PC-9 (cell line): ENCODE results near the gene ST7. TPM values are rescaled to one million over a fixed set of nuclear protein-coding genes. Genes with fewer than 3 reads are reported as not detected.

Experiments used
- BruUV-seq: library from RNA; stranded (reverse); fragments of 400-500 nt; replicated peaks from 2 replicates; lab custom pipeline; 2021; lab: Mats Ljungman, UMichigan
- CTCF ChIA-PET: fragments of 300-600 bp; sonication (Branson Sonifier 250); formaldehyde crosslinking; loops from one replicate; lab custom pipeline; 2022; ENCODE audit warnings: antibody characterized with exemption; lab: Charles Lee
- POLR2A ChIA-PET: fragments of 300-600 bp; sonication (Branson Sonifier 250); formaldehyde crosslinking; loops from one replicate; lab custom pipeline; 2022; ENCODE audit warnings: antibody characterized with exemption; ENCODE audit not compliant: unreplicated experiment; lab: Charles Lee
- DNase-seq, 2 experiments: peaks; one replicate each; pipeline versions ENCODE4 v3.0.0 to v3.0.0-alpha.2; 2015 to 2022; ENCODE audit warnings: mixed read lengths in 1 of 2
- H2AFZ ChIP-seq: fragments of 200-600 bp; sonication (generic); 2 replicates; pipeline ENCODE4 v1.8.1; 2017; ENCODE audit warnings: antibody characterized with exemption
- H3F3A ChIP-seq: fragments of 200-600 bp; sonication (generic); 2 replicates; pipeline ENCODE4 v1.8.1; 2017; ENCODE audit warnings: antibody characterized with exemption, mild to moderate bottlenecking, low read depth; ENCODE audit not compliant: insufficient read depth
- H3K27ac ChIP-seq: fragments of 200-600 bp; sonication (generic); 2 replicates; pipeline ENCODE4 v1.6.1; 2016; ENCODE audit warnings: mixed run types
- H3K27me3 ChIP-seq: fragments of 200-600 bp; sonication (generic); 2 replicates; pipeline ENCODE4 v1.6.1; 2016; ENCODE audit warnings: low read depth, mixed run types; ENCODE audit not compliant: insufficient read depth
- H3K36me3 ChIP-seq: fragments of 200-600 bp; sonication (generic); 2 replicates; pipeline ENCODE4 v1.6.1; 2016; ENCODE audit warnings: low read depth, mixed run types
- H3K4me1 ChIP-seq: fragments of 200-600 bp; sonication (generic); replicated peaks from 2 replicates; pipeline ENCODE4 v1.6.1; 2016; ENCODE audit warnings: mixed run types; ENCODE audit not compliant: insufficient read depth
- H3K4me2 ChIP-seq: fragments of 200-600 bp; sonication (generic); 2 replicates; pipeline ENCODE4 v1.6.1; 2017; ENCODE audit warnings: mixed run types
- H3K4me3 ChIP-seq: fragments of 200-600 bp; sonication (generic); 2 replicates; pipeline ENCODE4 v1.6.1; 2016; ENCODE audit warnings: mixed run types
- H3K79me2 ChIP-seq: fragments of 200-600 bp; sonication (generic); 2 replicates; pipeline ENCODE4 v1.6.1; 2017; ENCODE audit warnings: low read depth, mixed run types
- H3K9me2 ChIP-seq: fragments of 200-600 bp; sonication (generic); 2 replicates; pipeline ENCODE4 v1.8.1; 2017; ENCODE audit warnings: mild to moderate bottlenecking; ENCODE audit not compliant: insufficient read depth
- H3K9me3 ChIP-seq: fragments of 200-600 bp; sonication (generic); 2 replicates; pipeline ENCODE4 v1.8.1; 2016; ENCODE audit warnings: low read depth; ENCODE audit not compliant: insufficient read depth
- H4K20me1 ChIP-seq: fragments of 200-600 bp; sonication (generic); 2 replicates; pipeline ENCODE4 v1.8.1; 2017; ENCODE audit not compliant: insufficient read depth
- CTCF ChIP-seq: fragments of 200-600 bp; sonication (generic); conservative IDR thresholded peaks from 2 replicates; pipeline ENCODE4 v1.6.1; 2017; ENCODE audit warnings: mixed run types, antibody characterized with exemption, mild to moderate bottlenecking, moderate library complexity
- EZH2 ChIP-seq: fragments of 200-600 bp; sonication (generic); IDR thresholded peaks from 2 replicates; pipeline ENCODE4 v1.8.0; 2017; ENCODE audit warnings: antibody characterized with exemption, low read depth
- intact Hi-C: fragments of 100-400 bp; cut with micrococcal nuclease; formaldehyde crosslinking; loops from one replicate; pipeline ENCODE4 v1.10.0; 2022; ENCODE audit not compliant: unreplicated experiment
- total RNA-seq: library from RNA; stranded (reverse); gene quantifications from 2 replicates; pipeline ENCODE4 v1.2.3, GENCODE V29; 2021

Gene ST7
- total RNA-seq, 1 experiment from 2014 or later: 25.8 TPM

GRCh38 chr7:117113871-117114270 is 160.6 kb downstream of the ST7 start:
- H3K9me3 ChIP-seq: no peaks in the 10 kb centered on the region
- H3K27ac ChIP-seq: no peak overlapping the region
- BruUV-seq: no TSS peak
- ChIA-PET CTCF (no interaction called here), POLR2A (no interaction called here)
- no peaks in the 10 kb centered on the region for H3K4me1 ChIP-seq
- no peak for DNase-seq
- H3K4me2 ChIP-seq: no peak overlapping the region
- H3K79me2 ChIP-seq: no peaks in the 10 kb centered on the region
- H3K36me3 ChIP-seq: no peaks in the 10 kb centered on the region
- no peaks in the 10 kb centered on the region; the same call in 1 of the 2 replicates for H3K9me2 ChIP-seq
- no peaks in the 10 kb centered on the region for H3F3A ChIP-seq
- H2AFZ ChIP-seq: no peak overlapping the region
- H3K27me3 ChIP-seq: no peaks in the 10 kb centered on the region
- intact Hi-C loops: no loop called here
- no peak for TF ChIP-seq EZH2
- TF ChIP-seq CTCF: no peak
- no peaks in the 10 kb centered on the region for H4K20me1 ChIP-seq
- no peak overlapping the region for H3K4me3 ChIP-seq

GRCh38 chr7:117114272-117114671 is 161.0 kb downstream of the ST7 start:
- no peaks in the 10 kb centered on the region for H3F3A ChIP-seq
- H2AFZ ChIP-seq: no peak overlapping the region
- H3K27ac ChIP-seq: no peak overlapping the region
- no peak overlapping the region for H3K4me2 ChIP-seq
- BruUV-seq: no TSS peak
- H3K4me1 ChIP-seq: no peaks in the 10 kb centered on the region
- DNase-seq: no peak
- no peaks in the 10 kb centered on the region for H3K79me2 ChIP-seq
- H3K4me3 ChIP-seq: no peak overlapping the region
- H3K27me3 ChIP-seq: no peaks in the 10 kb centered on the region
- no peaks in the 10 kb centered on the region for H4K20me1 ChIP-seq
- H3K36me3 ChIP-seq: no peaks in the 10 kb centered on the region
- H3K9me2 ChIP-seq: no peaks in the 10 kb centered on the region; the same call in 1 of the 2 replicates
- intact Hi-C loops: no loop called here
- POLR2A ChIA-PET: no interaction called here
- CTCF ChIA-PET: no interaction called here
- no peaks in the 10 kb centered on the region for H3K9me3 ChIP-seq
- TF ChIP-seq CTCF (no peak), EZH2 (no peak)

- intact Hi-C loops: no loop called here
- CTCF ChIA-PET: no interaction called here
- TF ChIP-seq CTCF (no peak), EZH2 (no peak)
- Histone ChIP-seq H2AFZ (no peak overlapping the region), H3K36me3 (no peaks in the 10 kb centered on the region), H3K9me2 (no peaks in the 10 kb centered on the region; the same call in 1 of the 2 replicates), H3K27me3 (no peaks in the 10 kb centered on the region), H4K20me1 (no peaks in the 10 kb centered on the region), H3K9me3 (no peaks in the 10 kb centered on the region), H3K4me1 (no peaks in the 10 kb centered on the region), H3K4me3 (no peak overlapping the region), H3K4me2 (no peak overlapping the region), H3K79me2 (no peaks in the 10 kb centered on the region), H3K27ac (no peak overlapping the region), H3F3A (no peaks in the 10 kb centered on the region)
- DNase-seq: no peak
- BruUV-seq: no TSS peak
- POLR2A ChIA-PET: interaction anchor here (0.7 kb wide), 1 partner anchor 16 kb away, joined by 3 read pairs; no protein-coding TSS in a partner anchor
These were observed 162.9 kb downstream of the ST7 start for GRCh38 chr7:117116211-117116610.
